ENCODE measurements around the gene STPG1. TPM values are rescaled to one million over a fixed set of nuclear protein-coding genes. Genes with fewer than 3 reads are reported as not detected.

STPG1 gene
- total and polyA plus RNA-seq, 2 of the 13 experiments (the other 11 are each of a cell fraction or from before 2014, with no cell fraction given): 3.4 to 4.3 TPM

DNA sequence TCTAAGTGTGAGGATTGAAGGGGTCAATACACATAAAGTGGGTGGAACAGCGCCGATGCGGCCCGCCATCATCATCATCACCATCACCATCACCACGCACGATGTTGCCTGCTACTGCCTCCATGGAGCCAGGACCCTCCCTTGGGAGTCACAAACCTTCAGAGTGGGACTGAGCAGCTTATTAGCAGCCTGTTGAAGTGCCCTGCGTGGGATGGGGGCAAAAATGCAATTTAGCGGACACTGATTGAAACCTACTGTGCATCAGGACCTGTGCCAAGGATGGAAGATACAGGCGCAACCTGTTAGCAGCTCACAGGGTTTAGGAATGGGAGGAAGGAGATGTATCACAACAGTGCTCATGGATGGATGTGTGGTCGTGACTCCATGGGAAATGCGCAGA, 26.7 kb downstream of the STPG1 start (continued):
- TF ChIP-seq, protein P1, sequence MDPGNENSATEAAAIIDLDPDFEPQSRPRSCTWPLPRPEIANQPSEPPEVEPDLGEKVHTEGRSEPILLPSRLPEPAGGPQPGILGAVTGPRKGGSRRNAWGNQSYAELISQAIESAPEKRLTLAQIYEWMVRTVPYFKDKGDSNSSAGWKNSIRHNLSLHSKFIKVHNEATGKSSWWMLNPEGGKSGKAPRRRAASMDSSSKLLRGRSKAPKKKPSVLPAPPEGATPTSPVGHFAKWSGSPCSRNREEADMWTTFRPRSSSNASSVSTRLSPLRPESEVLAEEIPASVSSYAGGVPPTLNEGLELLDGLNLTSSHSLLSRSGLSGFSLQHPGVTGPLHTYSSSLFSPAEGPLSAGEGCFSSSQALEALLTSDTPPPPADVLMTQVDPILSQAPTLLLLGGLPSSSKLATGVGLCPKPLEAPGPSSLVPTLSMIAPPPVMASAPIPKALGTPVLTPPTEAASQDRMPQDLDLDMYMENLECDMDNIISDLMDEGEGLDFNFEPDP (CRISPR knock-in tag; conservative IDR thresholded peaks at IDR 0.05): no peak
- TF ChIP-seq, protein P2, sequence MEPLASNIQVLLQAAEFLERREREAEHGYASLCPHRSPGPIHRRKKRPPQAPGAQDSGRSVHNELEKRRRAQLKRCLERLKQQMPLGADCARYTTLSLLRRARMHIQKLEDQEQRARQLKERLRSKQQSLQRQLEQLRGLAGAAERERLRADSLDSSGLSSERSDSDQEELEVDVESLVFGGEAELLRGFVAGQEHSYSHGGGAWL (CRISPR knock-in tag; IDR thresholded peaks at IDR 0.05): no peak
- TF ChIP-seq, protein P3, sequence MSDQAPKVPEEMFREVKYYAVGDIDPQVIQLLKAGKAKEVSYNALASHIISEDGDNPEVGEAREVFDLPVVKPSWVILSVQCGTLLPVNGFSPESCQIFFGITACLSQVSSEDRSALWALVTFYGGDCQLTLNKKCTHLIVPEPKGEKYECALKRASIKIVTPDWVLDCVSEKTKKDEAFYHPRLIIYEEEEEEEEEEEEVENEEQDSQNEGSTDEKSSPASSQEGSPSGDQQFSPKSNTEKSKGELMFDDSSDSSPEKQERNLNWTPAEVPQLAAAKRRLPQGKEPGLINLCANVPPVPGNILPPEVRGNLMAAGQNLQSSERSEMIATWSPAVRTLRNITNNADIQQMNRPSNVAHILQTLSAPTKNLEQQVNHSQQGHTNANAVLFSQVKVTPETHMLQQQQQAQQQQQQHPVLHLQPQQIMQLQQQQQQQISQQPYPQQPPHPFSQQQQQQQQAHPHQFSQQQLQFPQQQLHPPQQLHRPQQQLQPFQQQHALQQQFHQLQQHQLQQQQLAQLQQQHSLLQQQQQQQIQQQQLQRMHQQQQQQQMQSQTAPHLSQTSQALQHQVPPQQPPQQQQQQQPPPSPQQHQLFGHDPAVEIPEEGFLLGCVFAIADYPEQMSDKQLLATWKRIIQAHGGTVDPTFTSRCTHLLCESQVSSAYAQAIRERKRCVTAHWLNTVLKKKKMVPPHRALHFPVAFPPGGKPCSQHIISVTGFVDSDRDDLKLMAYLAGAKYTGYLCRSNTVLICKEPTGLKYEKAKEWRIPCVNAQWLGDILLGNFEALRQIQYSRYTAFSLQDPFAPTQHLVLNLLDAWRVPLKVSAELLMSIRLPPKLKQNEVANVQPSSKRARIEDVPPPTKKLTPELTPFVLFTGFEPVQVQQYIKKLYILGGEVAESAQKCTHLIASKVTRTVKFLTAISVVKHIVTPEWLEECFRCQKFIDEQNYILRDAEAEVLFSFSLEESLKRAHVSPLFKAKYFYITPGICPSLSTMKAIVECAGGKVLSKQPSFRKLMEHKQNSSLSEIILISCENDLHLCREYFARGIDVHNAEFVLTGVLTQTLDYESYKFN (CRISPR knock-in tag; conservative IDR thresholded peaks at IDR 0.05): no peak
- TF ChIP-seq SKI (IDR thresholded peaks at IDR 0.05; ENCODE audit: partially characterized antibody): no peak
- TF ChIP-seq MZF1 (CRISPR knock-in tag; IDR thresholded peaks at IDR 0.05; ENCODE audit: borderline replicate concordance): no peak
- no peak for TF ChIP-seq NFATC3 (CRISPR knock-in tag; IDR thresholded peaks at IDR 0.05)

DNA sequence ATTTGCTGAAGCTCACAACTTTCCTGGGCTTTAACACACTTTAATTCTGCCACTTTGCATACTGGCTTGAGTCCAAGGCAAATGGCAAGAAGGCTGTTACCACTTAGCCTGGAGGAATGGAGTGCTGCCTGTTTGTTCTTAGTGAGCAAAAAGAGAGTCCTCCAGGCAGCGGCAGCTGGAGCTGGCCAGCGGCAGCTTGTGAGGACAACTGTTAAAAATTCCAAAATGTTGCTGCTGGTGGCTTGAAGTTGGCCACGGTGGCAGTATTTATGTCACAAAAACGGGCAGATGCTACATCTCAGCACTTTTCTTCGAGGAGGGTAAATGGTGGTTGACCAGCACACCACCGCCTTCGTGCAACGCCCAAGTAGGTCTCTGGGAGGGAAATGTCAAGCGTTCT, 27.3 kb downstream of the STPG1 start:
- WGBS (ENCODE audit: low lambda C conversion rate): 93% methylated on average over 9 of the region's 9 CpGs
- H3K79me2 ChIP-seq (ENCODE audit: insufficient read depth, low read length): no peaks in the 10 kb centered on the region
- no peaks in the 10 kb centered on the region for H3K27me3 ChIP-seq (ENCODE audit: control insufficient read depth in 1 of 2, insufficient read depth in 2 of 2, low read length in 2 of 2)
- DNase-seq (ENCODE audit: low spot score) (no peak), ATAC-seq (no peak), FAIRE-seq (no peak)
- ChIA-PET CTCF (ENCODE audit: low intra/inter-chr PET ratio, low total read pairs) (no interaction called here), POLR2A (no interaction called here)
- no peaks in the 10 kb centered on the region for H3K9me3 ChIP-seq (ENCODE audit: low read length)
- H3K4me3 ChIP-seq (replicated peaks in 1 of 3; ENCODE audit: insufficient read depth in 1 of 3, low read depth in 2 of 3, low read length in 3 of 3): no peak overlapping the region
- in situ Hi-C loops (cut with HindIII; ENCODE audit: extremely low pct_ligation_motif_present, low pct_unique_long_range_greater_than_20kb): no loop called here
- no TSS peak for BruUV-seq (replicated peaks)
- H4K20me1 ChIP-seq (ENCODE audit: insufficient read depth, low read length): no peaks in the 10 kb centered on the region
- no peaks in the 10 kb centered on the region; a peak in 1 of 5 replicates for H3K36me3 ChIP-seq (replicated peaks in 1 of 2; ENCODE audit: control insufficient read depth in 1 of 2, insufficient read depth in 2 of 2, low read length in 2 of 2)
- H3K27ac ChIP-seq (ENCODE audit: extremely low read length, insufficient read depth, low read length): no peak overlapping the region
- no peak overlapping the region for H2AFZ ChIP-seq (ENCODE audit: low read length)
- H3K4me2 ChIP-seq (ENCODE audit: low read depth, low read length): no peak overlapping the region
- intact Hi-C loops (cut with micrococcal nuclease; ENCODE audit: unreplicated experiment): loop anchor here (10.0 kb wide), 1 partner anchor 1021 kb away; the partner anchor contains the start of gene ZNF436
- H3K9ac ChIP-seq (ENCODE audit: insufficient read depth, low read depth, low read length): no peak overlapping the region
- peaks cover 16% of the 10 kb centered on the region for H3K4me1 ChIP-seq (ENCODE audit: insufficient read depth, low read length)
- TF ChIP-seq, protein P4, sequence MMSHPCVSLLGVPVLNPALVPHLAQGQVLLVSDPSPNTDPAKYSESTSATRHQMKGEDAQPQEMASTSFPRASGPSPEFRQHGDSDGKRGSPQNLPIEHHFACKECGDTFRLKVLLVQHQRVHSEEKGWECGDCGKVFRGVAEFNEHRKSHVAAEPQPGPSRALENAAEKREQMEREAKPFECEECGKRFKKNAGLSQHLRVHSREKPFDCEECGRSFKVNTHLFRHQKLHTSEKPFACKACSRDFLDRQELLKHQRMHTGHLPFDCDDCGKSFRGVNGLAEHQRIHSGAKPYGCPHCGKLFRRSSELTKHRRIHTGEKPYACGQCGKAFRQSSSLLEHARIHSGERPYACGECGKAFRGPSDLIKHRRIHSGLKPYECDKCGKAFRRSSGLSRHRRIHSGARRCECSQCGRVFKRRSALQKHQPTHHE (CRISPR knock-in tag; IDR thresholded peaks at IDR 0.05; ENCODE audit: borderline replicate concordance): no peak
- TF ChIP-seq RBM22 (optimal IDR thresholded peaks at IDR 0.05; ENCODE audit: low read length) (no peak), TBX2 (CRISPR knock-in tag; IDR thresholded peaks at IDR 0.05; ENCODE audit: borderline replicate concordance) (no peak), TP53 (CRISPR knock-in tag; conservative IDR thresholded peaks at IDR 0.05) (no peak)
- TF ChIP-seq, protein P5, sequence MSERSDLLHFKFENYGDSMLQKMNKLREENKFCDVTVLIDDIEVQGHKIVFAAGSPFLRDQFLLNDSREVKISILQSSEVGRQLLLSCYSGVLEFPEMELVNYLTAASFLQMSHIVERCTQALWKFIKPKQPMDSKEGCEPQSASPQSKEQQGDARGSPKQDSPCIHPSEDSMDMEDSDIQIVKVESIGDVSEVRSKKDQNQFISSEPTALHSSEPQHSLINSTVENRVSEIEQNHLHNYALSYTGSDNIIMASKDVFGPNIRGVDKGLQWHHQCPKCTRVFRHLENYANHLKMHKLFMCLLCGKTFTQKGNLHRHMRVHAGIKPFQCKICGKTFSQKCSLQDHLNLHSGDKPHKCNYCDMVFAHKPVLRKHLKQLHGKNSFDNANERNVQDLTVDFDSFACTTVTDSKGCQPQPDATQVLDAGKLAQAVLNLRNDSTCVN (CRISPR knock-in tag; IDR thresholded peaks at IDR 0.05; ENCODE audit: borderline replicate concordance): no peak
- TF ChIP-seq, protein P6, sequence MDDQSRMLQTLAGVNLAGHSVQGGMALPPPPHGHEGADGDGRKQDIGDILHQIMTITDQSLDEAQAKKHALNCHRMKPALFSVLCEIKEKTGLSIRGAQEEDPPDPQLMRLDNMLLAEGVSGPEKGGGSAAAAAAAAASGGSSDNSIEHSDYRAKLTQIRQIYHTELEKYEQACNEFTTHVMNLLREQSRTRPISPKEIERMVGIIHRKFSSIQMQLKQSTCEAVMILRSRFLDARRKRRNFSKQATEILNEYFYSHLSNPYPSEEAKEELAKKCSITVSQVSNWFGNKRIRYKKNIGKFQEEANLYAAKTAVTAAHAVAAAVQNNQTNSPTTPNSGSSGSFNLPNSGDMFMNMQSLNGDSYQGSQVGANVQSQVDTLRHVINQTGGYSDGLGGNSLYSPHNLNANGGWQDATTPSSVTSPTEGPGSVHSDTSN (CRISPR knock-in tag; IDR thresholded peaks at IDR 0.05; ENCODE audit: borderline replicate concordance): no peak

Data from HepG2 (cell line).